HG02759 (cell line): ENCODE results near the gene GPR15LG.
"Not testable (repeated sequence)": the region's sequence is repeated elsewhere in the genome, so short reads cannot be mapped to it uniquely, and the experiment has no call there.

ENCODE experiments used
- ATAC-seq: cut with Tn5 transposase; IDR thresholded peaks from one replicate; pipeline ENCODE4 v1.9.1; 2021; ENCODE audit warnings: mild to moderate bottlenecking, moderate library complexity; ENCODE audit not compliant: unreplicated experiment

GPR15LG gene

DNA sequence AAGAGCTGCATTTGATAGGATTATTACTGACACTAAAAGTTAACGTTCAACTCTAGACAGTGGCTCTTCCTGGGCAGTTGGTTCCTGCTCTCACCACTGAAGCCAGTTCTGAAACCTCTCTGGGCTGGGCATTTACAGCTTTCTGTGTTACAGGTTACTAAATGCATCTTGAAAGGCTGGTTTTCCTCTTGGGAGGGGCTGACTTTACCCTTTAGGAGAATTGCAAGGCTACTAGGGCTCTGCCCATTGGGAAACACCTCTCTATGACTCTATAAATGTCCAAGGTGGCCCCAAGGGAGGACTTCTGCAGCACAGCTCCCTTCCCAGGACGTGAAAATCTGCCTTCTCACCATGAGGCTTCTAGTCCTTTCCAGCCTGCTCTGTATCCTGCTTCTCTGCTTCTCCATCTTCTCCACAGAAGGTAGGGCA is at the start of gene GPR15LG:
Gene GPR15LG (plus strand): TSS at position 301 of the 429 bp plus-strand sequence. CDS start 51 bp downstream, at position 352.
- no peak for ATAC-seq

DNA sequence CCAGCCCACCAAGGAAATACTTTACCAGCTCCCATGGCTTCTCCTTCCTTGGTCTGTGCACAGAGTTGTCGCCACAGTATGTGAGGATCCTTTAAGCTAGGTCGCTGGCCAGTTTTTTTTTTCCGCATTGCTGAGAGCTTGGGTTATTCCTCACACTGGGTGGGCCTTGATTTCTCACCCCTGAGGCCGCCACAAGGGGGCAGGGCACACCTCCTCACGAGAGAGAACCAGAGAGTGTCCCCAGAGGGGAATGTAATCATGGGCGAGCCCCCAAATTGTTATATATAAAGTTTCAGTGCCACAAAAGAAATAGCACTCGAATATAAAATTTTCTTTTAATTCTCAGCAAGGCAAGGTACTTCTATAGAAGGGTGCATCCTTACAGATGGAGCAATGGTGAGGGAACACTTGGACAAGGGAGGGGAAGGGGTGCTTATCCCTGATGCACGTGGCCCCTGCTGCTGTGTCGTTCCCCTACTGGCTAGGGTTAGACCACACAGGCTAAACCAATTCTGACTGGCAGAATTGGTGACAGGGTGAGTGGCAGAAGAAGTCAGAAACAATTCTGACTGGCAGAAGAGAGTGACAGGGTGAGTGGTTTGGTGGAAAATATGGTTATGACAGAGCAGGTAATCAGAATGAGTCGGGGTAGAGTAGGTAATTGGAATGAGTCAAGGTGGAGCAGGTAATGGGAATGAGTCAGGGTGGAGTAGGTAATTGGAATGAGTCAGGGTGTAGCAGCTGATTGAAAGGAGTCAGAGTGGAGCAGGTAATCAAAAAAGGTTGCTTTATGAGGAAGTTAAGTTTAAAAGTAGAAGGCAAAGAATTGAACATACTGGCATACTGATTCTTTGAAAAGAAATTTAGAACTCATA is 47.5 kb upstream of the GPR15LG start:
- ATAC-seq = not testable (repeated sequence)

DNA sequence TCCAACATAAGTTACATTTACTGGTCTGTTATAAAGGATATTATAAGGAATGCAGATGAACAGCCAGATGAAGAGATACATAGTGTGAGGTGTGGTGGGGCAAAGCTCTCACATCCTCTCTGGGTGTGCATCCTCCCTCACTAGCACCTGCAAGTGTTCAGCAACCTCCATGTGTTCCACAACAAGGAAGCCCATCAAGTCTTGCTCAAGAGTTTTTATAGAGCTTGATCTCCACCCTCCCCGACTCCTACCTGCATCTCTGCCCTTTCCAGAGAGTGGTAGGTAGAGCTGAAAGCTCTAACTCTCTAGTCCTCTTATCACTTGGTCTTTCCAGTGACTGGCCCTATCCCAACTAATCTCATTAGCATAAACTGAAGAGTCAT is 46.8 kb upstream of the GPR15LG start:
- ATAC-seq = no peak

DNA sequence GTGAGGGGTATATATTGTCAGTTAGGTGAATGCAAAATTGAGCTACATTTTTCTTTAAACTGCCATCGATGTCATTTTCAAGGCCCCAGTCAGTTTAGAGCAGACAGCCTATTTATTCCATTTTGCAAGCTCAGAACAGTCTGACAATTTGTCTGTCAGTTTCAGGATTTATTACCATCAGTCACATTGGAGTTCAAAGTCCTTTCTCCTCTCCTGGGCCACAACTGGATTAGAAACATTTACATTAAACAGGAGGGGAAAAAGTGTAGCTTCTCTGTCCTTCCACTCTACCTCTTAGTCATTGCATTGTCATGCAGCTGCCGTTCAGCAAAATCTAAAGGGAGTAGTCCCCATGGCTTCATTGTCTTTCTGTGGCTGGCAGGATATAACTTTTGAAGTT is 37.8 kb upstream of the GPR15LG start:
- ATAC-seq = no peak

DNA sequence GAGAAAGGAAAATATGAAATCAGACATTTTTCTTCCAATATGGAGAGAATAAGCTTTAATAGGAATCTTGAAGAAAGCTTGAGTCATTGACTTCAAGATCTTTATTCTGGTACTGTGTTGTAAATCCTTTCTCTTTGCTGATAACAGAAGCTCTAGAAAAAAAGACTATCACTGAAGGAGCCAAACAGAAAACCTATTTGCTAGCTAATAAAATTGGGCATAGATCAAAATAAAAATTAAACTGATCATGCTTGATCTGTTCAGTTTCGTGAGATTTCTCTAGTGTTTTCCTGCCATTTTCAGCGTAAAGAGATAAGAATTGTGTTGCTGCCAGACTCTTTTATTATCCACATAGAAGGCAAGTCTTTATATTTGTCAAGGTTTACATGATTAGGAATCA is 35.8 kb upstream of the GPR15LG start:
- ATAC-seq = no peak

DNA sequence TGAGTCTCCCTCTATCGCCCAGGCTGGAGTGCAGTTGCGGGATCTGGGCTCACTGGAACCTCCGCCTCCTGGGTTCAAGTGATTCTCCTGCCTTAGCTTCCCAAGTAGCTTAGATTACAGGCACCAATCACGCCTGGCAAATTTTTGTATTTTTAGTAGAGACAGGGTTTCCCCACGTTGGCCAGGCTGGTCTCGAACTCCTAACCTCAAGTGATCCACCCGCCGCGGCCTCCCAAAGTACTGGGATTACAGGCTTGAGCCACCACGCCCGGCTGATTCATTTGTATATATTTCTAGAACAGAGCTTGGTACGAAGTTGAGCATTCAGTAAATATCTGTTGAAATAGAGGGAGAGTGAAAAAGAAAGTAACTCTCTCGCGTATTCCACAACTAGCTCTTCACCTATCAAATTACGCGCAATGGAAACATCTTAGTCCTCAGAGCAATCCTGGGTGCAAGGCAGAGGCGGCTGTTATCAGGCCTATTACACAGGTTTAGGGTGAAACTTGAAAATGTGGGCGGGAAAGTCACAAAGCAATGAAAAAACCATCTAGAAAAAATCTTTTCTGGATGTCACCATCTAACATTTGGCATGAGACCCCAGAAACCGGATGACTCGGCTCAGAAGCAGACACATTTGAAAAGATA is 35.0 kb upstream of the GPR15LG start:
- no peak for ATAC-seq

DNA sequence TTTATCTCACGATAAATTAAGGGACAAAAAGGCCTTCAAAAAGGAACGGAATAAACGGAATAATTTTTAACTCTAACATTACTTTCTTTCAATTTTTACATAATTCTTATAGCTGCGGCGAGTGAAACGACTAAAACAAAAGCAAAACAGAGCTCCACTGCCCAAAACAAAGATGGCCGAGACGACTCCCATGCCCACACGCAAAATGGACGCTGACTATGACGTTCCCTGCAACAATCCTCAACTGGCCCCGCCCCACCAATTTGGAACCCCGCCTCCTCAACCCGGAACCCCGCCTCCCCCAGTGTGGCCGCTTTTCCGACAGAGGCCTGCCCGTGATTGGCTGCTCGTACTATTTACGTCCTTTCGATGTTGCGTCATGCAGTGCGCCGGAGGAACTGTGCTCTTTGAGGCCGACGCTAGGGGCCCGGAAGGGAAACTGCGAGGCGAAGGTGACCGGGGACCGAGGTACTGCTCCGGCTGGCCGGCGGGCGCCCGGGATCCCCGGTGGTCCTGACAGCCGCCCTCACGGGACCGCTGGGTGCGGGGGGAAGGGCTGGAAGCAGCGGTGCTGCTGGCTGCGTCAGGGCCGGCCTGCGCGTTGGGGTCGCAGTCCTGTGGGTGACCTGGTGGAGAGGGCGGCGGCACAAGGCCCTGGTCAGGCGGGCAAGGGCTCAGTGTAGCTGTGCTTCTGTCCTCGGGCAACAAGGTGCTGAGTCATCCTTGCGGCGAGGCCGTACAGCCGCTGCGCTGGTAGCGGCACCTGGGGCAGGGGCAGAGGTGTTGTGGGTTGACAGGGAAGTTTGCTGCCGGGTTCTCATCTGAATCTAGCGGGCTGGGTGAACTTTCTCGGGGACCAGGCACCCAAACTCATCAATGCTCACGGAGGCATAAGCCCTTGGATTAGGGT is 34.2 kb upstream of the GPR15LG start, which contains the start of gene GHITM:
Gene GHITM (plus strand): TSS at position 384 of the 910 bp plus-strand sequence. CDS start 1,992 bp downstream, outside the sequence.
- peak; percentile 99 for ATAC-seq

DNA sequence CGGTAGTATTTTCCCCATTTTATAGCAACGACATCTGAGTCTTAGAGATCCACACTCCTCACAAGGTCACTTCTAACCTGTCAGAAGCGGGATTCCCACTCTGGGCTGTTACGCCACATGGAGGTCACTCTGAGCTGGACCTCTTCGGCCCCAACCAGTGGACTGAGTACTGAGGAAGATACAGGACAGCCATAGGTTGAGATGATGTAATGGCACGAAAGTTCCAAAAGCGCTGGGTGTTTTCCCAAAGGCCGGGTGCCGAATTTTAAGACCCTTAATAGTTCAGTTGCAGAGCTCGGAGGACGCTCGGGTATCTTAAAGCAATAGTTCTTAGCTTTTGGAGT is 33.6 kb upstream of the GPR15LG start:
- ATAC-seq = no peak

DNA sequence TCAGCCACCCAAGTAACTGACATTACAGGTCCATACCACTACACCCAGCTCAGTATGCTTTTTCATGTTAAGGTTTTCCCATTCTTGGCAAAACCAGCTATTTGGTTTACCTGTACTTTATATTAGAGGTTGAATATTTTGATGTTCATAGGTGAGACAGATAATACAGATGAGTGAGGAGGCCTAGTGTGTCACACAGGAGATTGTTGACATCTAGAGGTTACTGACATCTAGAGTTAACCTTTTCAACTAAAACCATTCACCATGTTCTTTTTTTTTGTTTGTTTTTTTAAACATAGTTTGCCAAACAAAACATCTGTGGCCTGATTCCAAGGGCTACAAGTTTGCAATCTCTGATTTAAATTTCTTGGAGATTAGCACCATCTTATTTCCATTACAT is 26.3 kb upstream of the GPR15LG start:
- no peak for ATAC-seq

DNA sequence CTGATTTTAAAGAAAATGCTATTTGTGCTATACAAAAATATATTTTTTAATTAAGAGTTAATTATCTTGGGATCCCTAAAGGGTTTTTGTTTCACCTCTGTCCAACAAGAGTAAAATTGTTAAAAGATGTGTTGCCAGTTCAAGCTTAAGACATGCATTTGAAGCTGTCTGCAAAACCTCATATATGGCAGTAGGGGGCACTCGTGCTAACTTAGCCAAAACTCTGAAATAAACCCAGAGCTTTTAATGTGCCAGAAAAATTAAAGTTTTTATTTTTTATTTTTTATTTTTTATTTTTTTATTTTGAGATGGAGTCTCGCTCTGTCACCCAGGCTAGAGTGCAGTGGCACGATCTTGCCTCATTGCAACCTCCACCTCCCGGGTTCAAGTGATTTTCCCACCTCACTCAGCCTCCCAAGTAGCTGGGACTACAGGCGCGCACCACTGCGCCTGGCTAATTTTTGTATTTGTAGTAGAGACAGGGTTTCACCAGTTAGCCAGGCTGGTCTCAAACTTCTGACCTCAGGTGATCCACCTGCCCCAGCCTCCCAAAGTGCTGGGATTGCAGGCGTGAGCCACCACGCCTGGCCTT is 25.5 kb upstream of the GPR15LG start:
- ATAC-seq = peak; percentile 67

DNA sequence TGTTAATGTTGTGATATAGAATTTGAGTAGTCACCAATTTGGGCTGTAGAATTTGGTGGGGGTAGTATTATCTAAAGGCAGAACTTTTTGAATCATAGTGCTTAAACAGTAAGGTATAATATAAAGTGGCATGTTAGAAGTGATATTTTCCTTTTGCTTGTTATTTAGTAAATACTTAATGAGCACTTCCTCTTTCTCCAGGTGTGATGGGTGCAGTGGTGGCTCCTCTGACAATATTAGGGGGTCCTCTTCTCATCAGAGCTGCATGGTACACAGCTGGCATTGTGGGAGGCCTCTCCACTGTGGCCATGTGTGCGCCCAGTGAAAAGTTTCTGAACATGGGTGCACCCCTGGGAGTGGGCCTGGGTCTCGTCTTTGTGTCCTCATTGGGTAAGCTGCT is 23.7 kb upstream of the GPR15LG start:
- no peak for ATAC-seq

DNA sequence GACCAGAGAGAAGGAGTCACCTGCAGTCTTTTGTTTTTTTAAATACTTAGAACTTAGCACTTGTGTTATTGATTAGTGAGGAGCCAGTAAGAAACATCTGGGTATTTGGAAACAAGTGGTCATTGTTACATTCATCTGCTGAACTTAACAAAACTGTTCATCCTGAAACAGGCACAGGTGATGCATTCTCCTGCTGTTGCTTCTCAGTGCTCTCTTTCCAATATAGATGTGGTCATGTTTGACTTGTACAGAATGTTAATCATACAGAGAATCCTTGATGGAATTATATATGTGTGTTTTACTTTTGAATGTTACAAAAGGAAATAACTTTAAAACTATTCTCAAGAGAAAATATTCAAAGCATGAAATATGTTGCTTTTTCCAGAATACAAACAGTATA is 20.8 kb upstream of the GPR15LG start:
- ATAC-seq = no peak

DNA sequence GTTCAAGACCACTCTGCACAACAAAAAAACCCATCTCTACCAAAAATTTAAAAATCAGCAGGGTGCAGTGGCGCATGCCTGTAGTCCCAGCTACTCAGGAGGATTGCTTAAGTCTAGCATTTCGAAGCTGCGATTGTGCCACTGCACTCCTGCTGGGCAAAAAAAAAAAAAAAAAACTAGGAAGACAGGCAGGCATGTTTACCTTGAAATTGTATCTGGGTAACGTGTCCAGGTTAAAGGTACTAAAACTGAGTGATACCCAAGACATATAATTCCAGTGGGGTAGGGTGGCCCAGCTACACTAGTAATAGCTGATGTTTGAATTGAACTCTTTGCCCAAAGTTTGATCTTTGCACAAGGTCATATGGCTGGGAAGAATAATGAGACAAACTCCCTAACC is 18.1 kb upstream of the GPR15LG start:
- no peak for ATAC-seq

DNA sequence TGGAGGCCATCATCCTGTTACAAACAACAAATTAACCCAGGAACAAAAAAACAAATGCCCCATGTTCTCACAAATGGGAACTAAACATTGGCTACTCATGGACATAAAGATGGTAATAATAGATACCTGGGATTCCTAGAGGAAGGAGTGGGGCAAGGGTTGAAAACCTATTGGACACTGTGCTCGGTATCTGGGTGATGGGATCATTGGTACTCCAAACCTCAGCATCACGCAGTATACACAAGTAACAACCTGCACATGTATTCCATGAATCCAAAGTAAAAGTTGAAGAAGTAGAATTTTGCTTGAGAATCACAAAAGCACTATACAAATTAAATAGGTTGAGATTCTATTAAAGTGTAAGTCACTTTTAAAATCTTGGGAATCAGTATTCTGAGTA is 17.6 kb upstream of the GPR15LG start:
- ATAC-seq = no peak

DNA sequence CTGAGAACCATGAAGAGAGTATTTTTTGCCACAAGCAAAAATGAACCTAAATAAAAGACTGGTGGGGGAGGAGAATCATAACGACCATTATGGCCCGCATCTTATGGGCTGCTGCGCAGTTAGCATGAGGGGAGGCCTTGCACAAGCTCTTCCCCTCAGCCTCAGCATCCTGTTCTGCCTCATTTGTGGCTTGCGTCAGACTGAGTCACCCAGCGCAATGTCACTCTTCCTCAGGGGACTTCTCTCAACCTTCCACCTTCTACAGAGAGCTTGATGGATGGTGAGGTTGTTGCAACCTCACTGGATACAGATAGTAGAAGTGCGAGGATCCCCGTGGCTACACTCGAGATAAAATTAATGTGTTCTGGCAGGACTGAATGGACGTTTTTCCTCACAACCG is 16.8 kb upstream of the GPR15LG start:
- peak; percentile 64 for ATAC-seq

DNA sequence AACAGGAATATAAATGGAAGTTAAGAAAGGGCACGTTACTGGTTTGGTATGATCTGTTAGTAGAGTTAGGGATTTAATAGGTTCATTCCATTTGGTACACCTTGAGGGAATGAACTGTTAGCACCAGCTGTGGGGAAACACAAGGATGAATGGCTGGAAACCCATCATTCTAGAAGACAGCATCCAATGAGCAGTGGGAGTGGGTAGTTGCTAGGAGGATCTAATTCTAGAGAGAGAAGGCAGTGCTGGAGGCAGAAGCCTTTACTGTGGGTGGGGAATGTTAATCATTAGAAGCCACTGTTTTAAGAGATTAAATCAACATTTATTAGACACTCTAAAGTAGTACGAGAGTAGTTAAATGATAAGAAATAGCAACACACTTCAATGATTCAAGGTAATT is 15.5 kb upstream of the GPR15LG start:
- no peak for ATAC-seq

DNA sequence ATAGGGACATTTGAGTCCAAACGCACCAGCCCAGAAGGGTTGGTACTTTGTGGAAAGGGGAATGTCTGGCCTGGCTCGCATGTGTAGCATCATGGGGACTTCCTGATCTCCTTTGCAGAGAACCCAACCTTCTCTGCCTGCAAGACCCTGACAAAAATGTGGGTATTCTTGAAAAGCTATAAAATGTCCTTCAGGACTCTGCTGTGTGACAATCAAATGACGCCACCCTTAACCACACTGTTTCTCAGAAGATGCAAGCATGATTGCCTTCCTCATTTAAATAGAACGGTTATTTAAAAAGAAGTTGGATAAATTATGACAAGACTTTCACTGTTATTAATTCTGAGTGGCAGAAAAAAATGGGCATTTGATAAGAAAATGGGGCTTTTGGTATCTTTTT is 15.1 kb upstream of the GPR15LG start:
- ATAC-seq = no peak

DNA sequence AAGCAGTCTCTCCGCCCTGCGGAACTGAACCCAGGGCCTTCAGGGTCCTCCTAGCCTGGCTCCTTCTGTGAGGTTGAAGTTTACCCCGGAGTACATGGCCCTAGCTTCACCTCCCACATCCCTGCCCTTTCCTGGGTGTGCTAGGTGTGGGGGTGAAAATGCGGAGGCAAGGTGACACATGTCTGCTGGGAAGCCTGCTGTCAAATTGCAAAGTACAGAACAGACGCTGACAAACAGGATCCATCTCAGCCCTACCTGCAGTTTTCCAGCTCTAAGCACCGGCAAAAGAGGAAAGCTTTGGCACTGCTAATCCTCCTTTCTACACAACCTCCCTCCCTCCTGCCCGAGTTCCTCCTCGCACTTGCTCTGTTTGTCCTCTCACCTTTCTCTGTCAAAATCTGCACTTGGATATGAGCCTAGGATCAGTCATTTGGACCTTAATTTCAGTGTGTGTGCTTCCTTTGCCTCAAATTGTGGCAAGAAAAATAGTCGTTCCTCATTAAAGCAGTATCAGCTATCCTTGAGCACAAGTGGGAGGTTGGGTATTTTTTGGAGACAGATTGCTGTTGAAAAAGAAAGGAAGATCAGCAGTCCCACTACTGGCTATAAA is 14.4 kb upstream of the GPR15LG start:
- no peak for ATAC-seq

DNA sequence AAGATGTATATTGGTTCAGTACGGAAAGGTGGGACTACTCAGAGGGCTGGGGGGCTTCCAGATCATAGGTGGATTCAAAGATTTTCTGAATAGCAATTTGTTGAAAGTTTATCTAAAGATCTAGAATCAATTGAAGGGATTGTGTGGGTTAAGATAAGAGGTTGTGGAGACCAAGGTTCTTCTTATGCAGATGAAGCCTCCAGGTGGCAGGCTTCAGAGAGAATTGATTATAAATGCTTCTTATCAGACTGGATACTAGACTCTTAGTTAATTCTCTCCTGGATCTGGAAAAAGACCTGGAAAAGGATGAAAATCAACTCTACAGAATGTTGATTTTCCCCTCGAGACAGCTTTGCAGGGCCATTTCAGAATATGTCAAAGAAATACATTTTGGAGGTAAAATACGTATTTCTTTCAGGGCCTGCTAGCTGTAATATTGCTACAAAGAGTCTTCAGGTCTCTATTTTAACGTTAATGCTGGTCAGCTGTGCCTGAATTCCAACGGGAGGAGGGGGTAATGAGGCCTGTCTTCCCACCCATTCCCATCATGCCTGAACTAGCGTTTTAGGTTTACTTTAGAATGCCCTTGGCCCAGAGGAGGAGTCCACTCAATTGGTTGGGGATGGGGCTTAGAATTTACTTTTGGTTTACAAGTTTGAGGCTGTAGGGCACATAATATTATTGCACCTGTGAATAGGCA is 12.8 kb upstream of the GPR15LG start:
- no peak for ATAC-seq

DNA sequence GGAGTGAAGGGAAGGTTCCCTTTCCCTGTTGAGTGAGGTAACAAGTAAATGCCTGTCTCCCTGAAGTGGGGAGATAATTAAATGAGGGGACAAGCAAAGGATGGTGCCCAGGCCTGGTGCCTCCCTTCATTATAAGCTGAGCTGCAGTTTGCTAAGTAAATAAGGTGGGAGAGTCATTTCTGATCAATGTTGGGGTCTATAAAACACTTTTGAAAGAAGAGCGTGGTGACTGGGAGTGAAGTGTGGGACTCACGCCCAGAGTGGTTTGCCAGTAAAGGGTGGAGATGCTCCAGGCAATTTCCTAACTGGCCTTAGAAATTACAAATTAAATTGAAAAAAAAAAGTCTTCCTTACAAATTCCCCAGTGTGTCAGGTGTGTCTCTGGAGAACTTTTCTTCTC is 9.6 kb upstream of the GPR15LG start:
- no peak for ATAC-seq
